Measurements from ENCODE around the gene SPPL2C. TPM values are rescaled to one million over a fixed set of nuclear protein-coding genes. Genes with fewer than 3 reads are reported as not detected.

The SPPL2C gene
- total RNA-seq, 6 experiments from 2014 or later: not detected

DNA sequence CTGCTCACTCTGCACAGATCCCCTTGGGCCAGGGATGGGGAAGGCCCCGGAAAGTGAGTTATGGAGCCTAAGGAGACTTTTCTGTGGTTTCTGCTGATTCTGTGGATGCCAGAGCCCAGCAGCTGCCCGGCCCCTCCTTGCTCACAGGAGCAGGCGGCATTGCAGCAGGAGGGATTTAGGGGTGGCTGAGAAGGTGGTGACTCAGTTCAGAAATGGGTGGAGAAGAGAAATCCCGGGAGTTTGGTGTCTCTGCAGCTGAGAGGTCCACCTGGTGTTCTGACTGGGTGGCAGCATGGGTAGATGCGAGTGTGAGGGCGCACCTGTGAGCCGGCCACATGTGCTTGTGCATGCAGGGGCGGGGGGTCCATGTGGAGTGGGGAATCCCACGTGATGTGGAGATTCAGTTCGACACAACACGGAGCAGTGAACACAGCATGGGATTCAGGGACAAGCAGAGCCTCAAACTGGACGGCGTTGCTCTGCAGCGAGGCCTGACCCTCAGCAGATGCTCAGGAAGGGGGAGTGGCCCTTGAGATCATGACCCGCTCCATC is 16.0 kb upstream of the SPPL2C start:
- no peaks in the 10 kb centered on the region for H3K9me3 Mint-ChIP-seq
- no peak overlapping the region for H3K27ac Mint-ChIP-seq
- TF ChIP-seq CTCF (IDR thresholded peaks at IDR 0.05): peak; percentile 27; the same call in 1 of the 2 replicates
- peak; percentile 45 for DNase-seq
- H3K4me3 Mint-ChIP-seq: no peak overlapping the region
- peaks cover 7% of the 10 kb centered on the region; the same call in 1 of the 2 replicates for H3K4me1 Mint-ChIP-seq (ENCODE audit: low read depth)
- no peaks in the 10 kb centered on the region for H3K36me3 Mint-ChIP-seq (ENCODE audit: low read depth)
- H3K27me3 Mint-ChIP-seq (ENCODE audit: insufficient read depth): peaks cover 38% of the 10 kb centered on the region

DNA sequence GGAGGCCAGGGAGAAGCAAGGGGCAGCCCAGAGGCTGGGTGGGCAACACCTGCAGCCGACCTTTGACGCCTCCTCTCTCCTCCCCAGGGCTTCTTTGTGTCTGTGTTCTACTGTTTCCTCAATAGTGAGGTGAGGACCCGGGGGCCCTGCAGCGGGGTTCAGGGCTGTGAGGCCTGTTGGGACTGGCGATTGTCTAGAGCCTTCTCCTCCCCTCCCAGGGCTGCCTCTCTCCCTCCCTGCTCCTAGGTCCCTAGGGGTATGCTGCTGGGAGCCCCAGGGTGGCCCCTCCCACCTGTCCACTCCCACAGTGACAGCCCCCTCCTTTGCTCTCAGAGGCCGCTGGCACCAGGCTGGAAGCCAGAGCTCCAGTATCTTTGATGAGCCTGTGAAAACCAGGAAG is 10.8 kb upstream of the SPPL2C start:
- H3K4me1 Mint-ChIP-seq (ENCODE audit: low read depth): peaks cover under 1% of the 10 kb centered on the region; the same call in 1 of the 2 replicates
- DNase-seq: no peak
- no peaks in the 10 kb centered on the region for H3K36me3 Mint-ChIP-seq (ENCODE audit: low read depth)
- no peaks in the 10 kb centered on the region for H3K9me3 Mint-ChIP-seq
- peaks cover 21% of the 10 kb centered on the region for H3K27me3 Mint-ChIP-seq (ENCODE audit: insufficient read depth)
- H3K4me3 Mint-ChIP-seq: no peak overlapping the region
- TF ChIP-seq CTCF (IDR thresholded peaks at IDR 0.05): no peak
- no peak overlapping the region for H3K27ac Mint-ChIP-seq

GRCh38 chr17:45834471-45835396 is 9.9 kb upstream of the SPPL2C start:
- Mint-ChIP-seq H3K9me3 (no peaks in the 10 kb centered on the region), H3K27ac (no peak overlapping the region), H3K27me3 (ENCODE audit: insufficient read depth) (peaks cover 27% of the 10 kb centered on the region), H3K4me3 (no peak overlapping the region), H3K36me3 (ENCODE audit: low read depth) (no peaks in the 10 kb centered on the region), H3K4me1 (ENCODE audit: low read depth) (no peaks in the 10 kb centered on the region)
- peak; percentile 40 for DNase-seq
- TF ChIP-seq CTCF (IDR thresholded peaks at IDR 0.05): no peak

- Mint-ChIP-seq H3K36me3 (ENCODE audit: low read depth) (no peaks in the 10 kb centered on the region), H3K27me3 (ENCODE audit: insufficient read depth) (peaks cover 27% of the 10 kb centered on the region), H3K9me3 (no peaks in the 10 kb centered on the region), H3K27ac (no peak overlapping the region), H3K4me1 (ENCODE audit: low read depth) (no peaks in the 10 kb centered on the region), H3K4me3 (no peak overlapping the region)
- no peak for TF ChIP-seq CTCF (IDR thresholded peaks at IDR 0.05)
- no peak for DNase-seq
These were observed 9.2 kb upstream of the SPPL2C start for GRCh38 chr17:45835481-45835880.

DNA sequence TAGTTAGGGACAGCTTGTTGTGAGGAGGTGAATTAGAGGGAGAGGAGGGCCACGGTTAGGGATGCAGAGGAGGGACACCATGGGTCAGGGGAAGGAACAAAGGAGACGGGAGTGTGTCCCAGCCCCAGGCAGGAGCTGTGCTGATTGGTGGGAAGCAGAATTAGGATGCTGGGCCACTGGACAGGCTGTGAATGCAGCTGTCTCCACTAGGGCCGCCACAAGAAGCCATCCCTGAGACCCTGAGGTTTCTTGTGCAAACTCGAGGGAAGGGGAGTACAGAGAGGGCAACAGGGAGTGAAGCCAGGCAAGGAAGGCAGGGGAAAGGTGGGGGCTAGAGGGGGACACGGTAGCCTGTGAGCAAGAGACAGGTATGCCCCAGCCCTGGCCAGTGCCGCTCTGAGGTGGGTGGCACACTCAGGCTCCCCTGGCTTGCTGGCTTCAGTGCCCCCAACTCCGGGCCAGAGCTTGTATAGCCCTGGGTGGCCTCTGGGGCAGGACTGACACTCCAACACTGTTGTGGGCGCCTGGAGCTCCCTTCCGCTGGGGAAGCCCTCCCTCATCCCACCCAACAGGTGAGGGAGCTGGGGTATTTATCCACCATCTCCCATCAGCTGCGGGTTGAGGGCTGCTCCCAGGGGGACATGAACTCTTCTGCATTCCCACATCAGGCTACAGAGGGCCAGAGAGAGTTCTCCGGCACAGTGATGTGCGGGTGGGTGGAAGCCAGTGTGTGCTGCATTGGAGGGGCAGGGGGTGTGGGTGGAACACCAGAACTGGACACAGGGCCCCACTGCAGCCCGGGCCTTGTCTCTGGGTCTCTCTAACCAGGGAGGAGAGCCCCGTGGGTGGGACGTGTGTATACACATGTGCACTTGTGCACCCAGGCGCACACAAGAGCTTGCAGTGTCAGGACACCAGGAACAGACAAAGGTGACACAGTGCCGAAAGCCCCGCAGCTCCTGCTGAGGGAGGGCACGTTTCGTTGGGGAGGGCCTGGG is 8.3 kb upstream of the SPPL2C start:
- no peaks in the 10 kb centered on the region for H3K4me1 Mint-ChIP-seq (ENCODE audit: low read depth)
- TF ChIP-seq CTCF (IDR thresholded peaks at IDR 0.05): no peak
- DNase-seq: no peak
- no peaks in the 10 kb centered on the region for H3K36me3 Mint-ChIP-seq (ENCODE audit: low read depth)
- no peak overlapping the region for H3K27ac Mint-ChIP-seq
- H3K9me3 Mint-ChIP-seq: no peaks in the 10 kb centered on the region
- no peak overlapping the region for H3K4me3 Mint-ChIP-seq
- peaks cover 30% of the 10 kb centered on the region for H3K27me3 Mint-ChIP-seq (ENCODE audit: insufficient read depth)

Data from HFFc6 (cell line).